Measurements from ENCODE around the gene KRT31. TPM values are rescaled to one million over a fixed set of nuclear protein-coding genes. Genes with fewer than 3 reads are reported as not detected.

The KRT31 gene
- total RNA-seq, 2 donors from 2014 or later, result not detected

DNA sequence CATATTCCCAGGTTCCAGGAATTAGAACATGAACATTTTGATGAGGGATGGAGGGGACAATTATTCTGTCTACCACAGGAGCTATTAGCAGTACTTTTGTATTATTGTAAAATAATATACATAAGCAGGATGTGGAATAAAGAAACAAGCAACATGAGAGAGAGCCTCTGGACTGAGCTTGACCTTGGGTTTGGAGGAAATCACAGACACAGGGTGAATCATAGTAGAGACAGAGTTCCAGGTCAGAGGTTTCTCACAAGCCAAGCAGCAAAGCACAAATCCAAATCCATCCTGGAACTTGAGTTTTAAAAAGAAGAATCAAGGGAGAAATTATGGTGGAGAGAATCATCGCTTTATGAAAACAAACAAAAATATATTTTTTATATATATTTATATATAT, 5.1 kb downstream of the KRT31 start:
- Histone ChIP-seq H3K9me3 (no peaks in the 10 kb centered on the region), H3K4me3 (no peak overlapping the region), H3K4me1 (replicated peaks) (no peaks in the 10 kb centered on the region), H3K36me3 (no peaks in the 10 kb centered on the region), H3K27ac (no peak overlapping the region), H3K27me3 (replicated peaks; ENCODE audit: insufficient read depth) (no peaks in the 10 kb centered on the region)
- WGBS, result 87% methylated on average over 1 of the region's 1 CpG
- intact Hi-C loops (cut with DNase I), result no loop called here
- no peak for DNase-seq (ENCODE audit: low spot score)
- TF ChIP-seq POLR2AphosphoS5 (IDR thresholded peaks at IDR 0.05) (no peak), POLR2A (IDR thresholded peaks at IDR 0.05) (no peak), CTCF (IDR thresholded peaks at IDR 0.05) (no peak)

- WGBS, result 60% methylated on average over 2 of the region's 2 CpGs
- intact Hi-C loops (cut with DNase I), result no loop called here
- H3K4me3 ChIP-seq, result no peak overlapping the region
- H3K36me3 ChIP-seq, result no peaks in the 10 kb centered on the region
- TF ChIP-seq CTCF (IDR thresholded peaks at IDR 0.05), result no peak
- no peak for TF ChIP-seq POLR2AphosphoS5 (IDR thresholded peaks at IDR 0.05)
- no peak for TF ChIP-seq POLR2A (IDR thresholded peaks at IDR 0.05)
- no peak overlapping the region for H3K27ac ChIP-seq
- no peaks in the 10 kb centered on the region for H3K27me3 ChIP-seq (replicated peaks; ENCODE audit: insufficient read depth)
- no peaks in the 10 kb centered on the region for H3K4me1 ChIP-seq (replicated peaks)
- no peak for DNase-seq (ENCODE audit: low spot score)
- H3K9me3 ChIP-seq, result no peaks in the 10 kb centered on the region
These were observed 5.9 kb downstream of the KRT31 start for GRCh38 chr17:41391535-41391934.

- intact Hi-C loops (cut with DNase I), result no loop called here
These were observed 6.9 kb downstream of the KRT31 start for GRCh38 chr17:41390411-41390938.

DNA sequence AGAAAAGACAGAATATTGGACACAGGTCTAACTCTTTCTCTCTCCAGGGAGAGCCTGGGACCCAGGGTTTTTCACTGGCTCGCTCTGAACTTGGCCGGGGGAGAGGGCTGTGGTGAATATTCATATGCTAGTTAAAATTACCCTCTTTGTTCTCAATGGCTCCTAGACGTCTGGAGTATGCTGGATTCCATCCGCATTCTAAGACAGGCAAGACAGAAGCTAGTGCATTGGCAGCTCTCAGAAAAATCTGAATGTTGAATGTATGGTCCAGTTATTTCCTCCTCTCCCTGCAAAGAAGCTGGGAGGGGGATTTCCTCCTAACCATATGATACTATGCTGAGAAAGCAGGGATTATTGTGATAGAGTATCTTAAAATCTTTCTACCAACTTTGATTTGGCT, 9.7 kb downstream of the KRT31 start:
- H3K36me3 ChIP-seq, result no peaks in the 10 kb centered on the region
- no peak overlapping the region for H3K4me3 ChIP-seq
- TF ChIP-seq POLR2A (IDR thresholded peaks at IDR 0.05) (no peak), CTCF (IDR thresholded peaks at IDR 0.05) (no peak), POLR2AphosphoS5 (IDR thresholded peaks at IDR 0.05) (no peak)
- H3K27ac ChIP-seq, result no peak overlapping the region
- intact Hi-C loops (cut with DNase I), result no loop called here
- H3K27me3 ChIP-seq (replicated peaks; ENCODE audit: insufficient read depth), result no peaks in the 10 kb centered on the region
- DNase-seq (ENCODE audit: low spot score), result no peak
- H3K4me1 ChIP-seq (replicated peaks), result no peaks in the 10 kb centered on the region
- H3K9me3 ChIP-seq, result no peaks in the 10 kb centered on the region
- WGBS, result 64% methylated on average over 4 of the region's 4 CpGs

More at GRCh38 chr17:41390411-41390938, 6.9 kb downstream of the KRT31 start:
- no peaks in the 10 kb centered on the region for H3K36me3 ChIP-seq
- H3K27ac ChIP-seq, result no peak overlapping the region
- no peak for DNase-seq (ENCODE audit: low spot score)
- no peaks in the 10 kb centered on the region for H3K27me3 ChIP-seq (replicated peaks; ENCODE audit: insufficient read depth)
- H3K9me3 ChIP-seq, result no peaks in the 10 kb centered on the region
- WGBS, result 80% methylated on average over 7 of the region's 7 CpGs
- no peak overlapping the region for H3K4me3 ChIP-seq
- no peaks in the 10 kb centered on the region for H3K4me1 ChIP-seq (replicated peaks)
- no peak for TF ChIP-seq POLR2AphosphoS5 (IDR thresholded peaks at IDR 0.05)
- no peak for TF ChIP-seq POLR2A (IDR thresholded peaks at IDR 0.05)
- TF ChIP-seq CTCF (IDR thresholded peaks at IDR 0.05), result no peak

- H3K27ac ChIP-seq, result no peak overlapping the region
- no peaks in the 10 kb centered on the region for H3K9me3 ChIP-seq
- no peaks in the 10 kb centered on the region for H3K4me1 ChIP-seq (replicated peaks)
- no peak for TF ChIP-seq CTCF (IDR thresholded peaks at IDR 0.05)
- no peak for TF ChIP-seq POLR2A (IDR thresholded peaks at IDR 0.05)
- no peak for TF ChIP-seq POLR2AphosphoS5 (IDR thresholded peaks at IDR 0.05)
- no peaks in the 10 kb centered on the region for H3K27me3 ChIP-seq (replicated peaks; ENCODE audit: insufficient read depth)
- no peaks in the 10 kb centered on the region for H3K36me3 ChIP-seq
- intact Hi-C loops (cut with DNase I), result no loop called here
- no peak overlapping the region for H3K4me3 ChIP-seq
- no peak for DNase-seq (ENCODE audit: low spot score)
- WGBS, result 96% methylated on average over 1 of the region's 1 CpG
These were observed 11.2 kb downstream of the KRT31 start for GRCh38 chr17:41386227-41386626.
